ENCODE measurements around the gene TCF7L2.

Gene TCF7L2

GRCh38 chr10:112990271-112990670 is 40.2 kb downstream of the TCF7L2 start:
- DNase-seq (ENCODE audit: extremely low read depth in 1 of 2, low read depth in 1 of 2) = no peak

GRCh38 chr10:112991888-112992491 is 41.9 kb downstream of the TCF7L2 start:
- DNase-seq (ENCODE audit: extremely low read depth in 1 of 2, low read depth in 1 of 2) = no peak

GRCh38 chr10:112996462-112996861 is 46.4 kb downstream of the TCF7L2 start:
- no peak for DNase-seq (ENCODE audit: extremely low read depth in 1 of 2, low read depth in 1 of 2)

- DNase-seq (ENCODE audit: extremely low read depth in 1 of 2, low read depth in 1 of 2) = no peak
These were observed 49.1 kb downstream of the TCF7L2 start for GRCh38 chr10:112999102-112999501.

- DNase-seq (ENCODE audit: extremely low read depth in 1 of 2, low read depth in 1 of 2) = no peak
These were observed 50.4 kb downstream of the TCF7L2 start for GRCh38 chr10:113000442-113000841.

- no peak for DNase-seq (ENCODE audit: extremely low read depth in 1 of 2, low read depth in 1 of 2)
These were observed 51.0 kb downstream of the TCF7L2 start for GRCh38 chr10:113000876-113001598.

GRCh38 chr10:113001599-113002448 is 51.8 kb downstream of the TCF7L2 start:
- no peak for DNase-seq (ENCODE audit: extremely low read depth in 1 of 2, low read depth in 1 of 2)

- no peak for DNase-seq (ENCODE audit: extremely low read depth in 1 of 2, low read depth in 1 of 2)
These were observed 52.4 kb downstream of the TCF7L2 start for GRCh38 chr10:113002449-113002777.

- DNase-seq (ENCODE audit: extremely low read depth in 1 of 2, low read depth in 1 of 2) = no peak
These were observed 53.0 kb downstream of the TCF7L2 start for GRCh38 chr10:113003052-113003451.

- no peak for DNase-seq (ENCODE audit: extremely low read depth in 1 of 2, low read depth in 1 of 2)
These were observed 54.1 kb downstream of the TCF7L2 start for GRCh38 chr10:113004069-113004618.

GRCh38 chr10:113005380-113005779 is 55.3 kb downstream of the TCF7L2 start:
- DNase-seq (ENCODE audit: extremely low read depth in 1 of 2, low read depth in 1 of 2) = no peak

GRCh38 chr10:113006656-113007342 is 56.8 kb downstream of the TCF7L2 start:
- no peak for DNase-seq (ENCODE audit: extremely low read depth in 1 of 2, low read depth in 1 of 2)

- DNase-seq (ENCODE audit: extremely low read depth in 1 of 2, low read depth in 1 of 2) = no peak
These were observed 57.3 kb downstream of the TCF7L2 start for GRCh38 chr10:113007343-113007771.

GRCh38 chr10:113007821-113008220 is 57.8 kb downstream of the TCF7L2 start:
- no peak for DNase-seq (ENCODE audit: extremely low read depth in 1 of 2, low read depth in 1 of 2)

GRCh38 chr10:113011592-113012374 is 61.7 kb downstream of the TCF7L2 start:
- DNase-seq (ENCODE audit: extremely low read depth in 1 of 2, low read depth in 1 of 2) = no peak

- no peak for DNase-seq (ENCODE audit: extremely low read depth in 1 of 2, low read depth in 1 of 2)
These were observed 65.2 kb downstream of the TCF7L2 start for GRCh38 chr10:113015201-113015600.

GRCh38 chr10:113017376-113017775 is 67.3 kb downstream of the TCF7L2 start:
- no peak for DNase-seq (ENCODE audit: extremely low read depth in 1 of 2, low read depth in 1 of 2)

- DNase-seq (ENCODE audit: extremely low read depth in 1 of 2, low read depth in 1 of 2) = no peak
These were observed 68.0 kb downstream of the TCF7L2 start for GRCh38 chr10:113018034-113018433.

GRCh38 chr10:113019096-113019495 is 69.0 kb downstream of the TCF7L2 start:
- no peak for DNase-seq (ENCODE audit: extremely low read depth in 1 of 2, low read depth in 1 of 2)

Data from activated CD8-positive, alpha-beta memory T cell treated with anti-CD3 and anti-CD28 coated beads for 1 hour (primary cell).